NCI-H1105 treated with DMSO at 0.1 percent for 48 hours (cell line): ENCODE measurements around the gene CTDP1.
"Not testable (repeated sequence)": the region's sequence is repeated elsewhere in the genome, so short reads cannot be mapped to it uniquely, and the experiment has no call there.

ENCODE experiments used
- DNase-seq: peaks from one replicate; lab custom pipeline; 2025; lab: John Stamatoyannopoulos, UW

The CTDP1 gene

GRCh38 chr18:79725486-79725885, 45.9 kb downstream of the CTDP1 start:
- no peak for DNase-seq

GRCh38 chr18:79726721-79727120, 47.1 kb downstream of the CTDP1 start:
- no peak for DNase-seq

GRCh38 chr18:79727211-79727610, 47.6 kb downstream of the CTDP1 start:
- no peak for DNase-seq

GRCh38 chr18:79728931-79729586, 49.5 kb downstream of the CTDP1 start:
- no peak for DNase-seq

GRCh38 chr18:79729611-79730010, 50.0 kb downstream of the CTDP1 start:
- no peak for DNase-seq

GRCh38 chr18:79730804-79731203, 51.2 kb downstream of the CTDP1 start:
- DNase-seq: no peak

- not testable (repeated sequence) for DNase-seq
These were observed 52.5 kb downstream of the CTDP1 start for GRCh38 chr18:79731881-79732720.

- no peak for DNase-seq
These were observed 53.1 kb downstream of the CTDP1 start for GRCh38 chr18:79732721-79733025.

GRCh38 chr18:79733135-79733701, 53.6 kb downstream of the CTDP1 start:
- no peak for DNase-seq

GRCh38 chr18:79733986-79734770, 54.6 kb downstream of the CTDP1 start:
- DNase-seq: no peak

- DNase-seq: no peak
These were observed 55.7 kb downstream of the CTDP1 start for GRCh38 chr18:79735071-79735980.

GRCh38 chr18:79736230-79736629, 56.6 kb downstream of the CTDP1 start:
- no peak for DNase-seq

- no peak for DNase-seq
These were observed 57.2 kb downstream of the CTDP1 start for GRCh38 chr18:79736846-79737245.

- DNase-seq: no peak
These were observed 57.8 kb downstream of the CTDP1 start for GRCh38 chr18:79737426-79737825.

GRCh38 chr18:79738041-79738461, 58.4 kb downstream of the CTDP1 start:
- DNase-seq: no peak

- DNase-seq: no peak
These were observed 59.2 kb downstream of the CTDP1 start for GRCh38 chr18:79738581-79739439.

- no peak for DNase-seq
These were observed 59.8 kb downstream of the CTDP1 start for GRCh38 chr18:79739440-79739778.

- DNase-seq: not testable (repeated sequence)
These were observed 60.4 kb downstream of the CTDP1 start for GRCh38 chr18:79740047-79740446.

GRCh38 chr18:79740521-79741361, 61.1 kb downstream of the CTDP1 start:
- DNase-seq: no peak

- DNase-seq: no peak
These were observed 61.7 kb downstream of the CTDP1 start for GRCh38 chr18:79741362-79741700.
